Measurements from ENCODE around the gene MEOX2.

MEOX2 gene

DNA sequence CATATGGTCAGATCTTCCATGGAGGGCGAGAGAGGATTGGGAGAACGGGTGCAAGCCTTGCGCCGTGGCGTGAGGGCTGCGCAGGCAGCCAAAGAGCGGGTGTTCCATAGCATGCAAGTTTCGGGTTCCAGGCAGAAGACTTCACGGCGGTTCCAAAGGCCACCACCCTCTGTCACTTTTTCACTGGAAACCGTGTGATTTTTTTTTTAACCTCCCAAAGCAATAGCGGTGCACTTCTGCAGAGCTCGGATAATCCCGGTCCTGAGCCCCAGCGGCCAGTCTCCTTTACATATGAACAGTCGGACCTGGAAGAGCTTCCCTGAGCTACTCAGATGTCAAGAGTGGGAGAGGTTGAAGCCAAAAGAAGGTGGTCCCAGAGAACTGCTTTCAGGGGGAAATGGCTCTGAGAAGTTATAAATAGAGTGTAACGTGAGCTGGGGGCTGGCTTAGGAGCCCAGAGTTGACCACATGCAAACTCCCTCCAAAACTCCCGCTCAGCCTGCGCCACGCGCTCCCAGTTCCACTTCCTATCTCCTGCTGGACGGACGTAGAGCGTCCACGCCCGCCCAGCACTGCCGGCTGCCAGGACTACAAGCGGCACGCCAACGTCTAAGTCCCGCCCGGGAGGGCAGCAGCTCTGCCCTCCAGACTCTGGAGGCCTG, at the start of gene MEOX2:
MEOX2 (minus strand) TSS at position 389 of the 662 bp plus-strand sequence; CDS start at position 108, 281 bp downstream.
- peak; percentile 90 for DNase-seq

DNA sequence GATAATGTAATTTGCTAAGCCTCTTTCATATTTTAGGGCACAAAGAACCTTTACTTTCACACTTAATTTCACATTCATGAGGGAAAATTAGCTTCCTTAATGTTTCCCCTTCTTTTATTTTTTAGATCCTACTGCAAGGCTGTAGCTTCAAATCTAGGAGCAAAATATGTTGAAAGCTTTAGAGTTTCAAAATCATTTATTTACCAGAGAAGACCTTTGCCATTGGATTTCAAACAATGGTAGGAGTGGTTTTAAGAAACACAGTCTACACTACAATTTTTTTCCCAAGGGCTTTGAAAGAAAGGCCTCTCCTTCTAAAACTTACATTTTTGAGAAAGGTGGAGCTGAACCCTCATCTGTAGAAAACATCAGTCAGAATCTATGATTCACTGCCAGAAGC, 43.3 kb upstream of the MEOX2 start:
- DNase-seq, result no peak

DNA sequence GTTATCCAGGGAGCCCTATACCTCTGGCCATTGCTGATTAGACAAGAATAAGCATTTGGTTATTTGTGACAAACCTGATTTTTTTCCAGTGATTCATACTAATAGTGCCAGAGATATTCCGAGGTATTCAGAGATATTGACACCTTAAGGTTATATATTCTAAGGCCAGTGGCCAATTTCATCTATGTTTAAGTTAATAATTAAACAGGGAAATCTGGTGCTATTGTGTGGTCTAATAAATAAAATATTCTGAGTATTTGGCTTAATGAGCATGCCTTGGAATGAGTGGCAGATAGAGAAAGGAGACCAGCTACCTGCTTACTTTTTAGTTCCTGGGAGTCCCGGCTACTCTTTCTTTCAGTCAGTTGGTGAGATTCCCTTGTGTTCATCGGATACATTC, 38.6 kb upstream of the MEOX2 start:
- no peak for DNase-seq

DNA sequence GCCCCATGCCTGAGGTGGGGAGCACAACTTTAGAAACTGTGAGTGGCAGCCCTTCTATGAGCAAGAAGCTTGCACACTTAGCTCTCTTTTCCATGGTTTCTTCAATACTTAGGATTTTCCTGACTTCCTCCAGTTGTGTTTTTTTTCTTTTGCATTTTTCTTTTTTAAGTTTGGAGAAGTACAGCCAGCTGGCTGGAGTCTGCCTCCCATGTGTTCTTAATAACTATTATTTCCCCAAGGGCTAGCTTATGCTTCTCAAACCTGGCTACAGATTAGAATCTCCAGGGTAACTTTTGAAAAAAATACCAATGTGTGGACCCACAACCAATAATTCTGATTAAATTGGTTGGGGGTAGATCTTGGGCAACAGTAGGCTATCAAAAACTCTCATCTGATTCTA, 37.4 kb upstream of the MEOX2 start:
- no peak for DNase-seq

DNA sequence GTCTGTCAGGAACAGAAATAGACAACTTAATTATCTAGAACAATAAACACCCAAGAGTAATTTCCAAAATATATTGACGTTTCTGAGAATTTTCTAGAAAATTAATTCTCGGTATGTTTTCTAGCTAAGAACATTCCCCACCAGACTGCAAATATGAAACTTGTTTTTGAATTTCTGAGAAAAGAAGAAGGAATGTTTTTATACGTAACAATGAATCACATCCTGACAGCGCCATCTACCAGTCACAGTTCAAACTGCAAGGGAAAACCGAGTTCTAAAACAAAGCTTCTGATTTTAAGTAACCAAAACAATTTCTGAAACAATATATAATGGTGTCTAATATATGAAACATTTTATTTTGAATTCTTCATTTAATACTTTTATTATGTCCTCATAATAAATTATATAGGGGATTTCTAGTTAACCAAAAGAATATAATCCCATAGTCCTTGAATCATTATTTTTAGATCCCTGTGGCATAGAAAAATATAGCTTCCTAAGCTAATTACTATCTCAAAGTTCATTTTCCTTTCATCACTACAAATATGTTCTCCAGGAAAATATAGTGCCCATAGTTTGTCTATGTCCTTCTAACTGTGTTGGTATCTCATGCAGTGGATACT, 34.5 kb upstream of the MEOX2 start:
- no peak for DNase-seq

DNA sequence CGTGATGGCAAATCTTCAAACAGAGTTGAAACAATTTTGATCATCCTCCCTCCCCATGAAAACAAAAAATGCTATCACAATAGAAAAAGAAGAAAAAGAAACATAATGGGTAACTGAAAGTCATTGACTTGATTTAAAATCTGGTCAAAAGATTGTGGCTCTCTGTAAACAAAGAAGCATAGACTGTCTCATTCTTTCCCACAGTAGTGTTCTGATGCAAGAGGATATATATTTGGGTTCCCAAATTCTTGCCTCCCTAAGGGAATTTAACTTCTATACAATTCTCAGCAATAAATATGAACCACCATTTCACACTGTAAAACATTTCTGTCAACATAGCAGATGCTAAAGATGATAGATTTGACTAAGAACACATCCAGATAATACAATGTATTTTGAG, 32.8 kb upstream of the MEOX2 start:
- DNase-seq, result no peak

DNA sequence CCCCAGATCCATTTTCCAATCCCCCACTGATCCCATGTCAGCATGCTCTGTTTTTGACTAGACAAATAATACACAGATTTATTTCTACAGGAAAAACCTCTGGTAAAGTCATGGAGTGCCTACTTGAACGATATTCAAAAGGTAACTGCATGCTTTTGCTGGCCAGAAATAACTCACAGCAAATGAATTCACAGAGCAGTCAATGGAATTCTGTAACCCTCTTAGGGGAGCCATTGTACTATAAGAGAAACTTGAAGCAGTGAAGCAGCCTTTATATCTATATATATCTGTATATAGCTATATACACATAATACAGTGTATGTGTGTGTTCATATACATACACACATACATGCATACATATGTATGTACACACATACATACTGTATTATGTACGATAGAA, 29.0 kb upstream of the MEOX2 start:
- DNase-seq, result no peak

DNA sequence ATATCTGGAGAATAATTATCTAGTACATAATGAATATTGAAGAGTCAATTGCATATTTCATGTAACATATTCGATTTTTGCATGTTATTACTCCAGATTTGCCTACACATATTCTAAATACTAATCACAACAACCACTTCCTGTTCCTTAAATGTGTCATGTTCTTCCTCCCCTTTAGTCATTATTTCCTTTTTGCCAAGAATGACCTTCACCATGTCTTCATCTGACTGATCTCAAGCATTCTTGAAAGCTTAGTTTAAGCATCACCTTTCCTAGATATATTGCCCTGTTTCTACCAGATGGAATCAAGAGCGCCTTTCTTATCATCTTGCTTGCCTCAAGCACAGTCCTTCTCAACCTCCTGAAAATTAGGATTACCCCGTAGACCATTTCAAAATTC, 23.5 kb upstream of the MEOX2 start:
- DNase-seq, result no peak

DNA sequence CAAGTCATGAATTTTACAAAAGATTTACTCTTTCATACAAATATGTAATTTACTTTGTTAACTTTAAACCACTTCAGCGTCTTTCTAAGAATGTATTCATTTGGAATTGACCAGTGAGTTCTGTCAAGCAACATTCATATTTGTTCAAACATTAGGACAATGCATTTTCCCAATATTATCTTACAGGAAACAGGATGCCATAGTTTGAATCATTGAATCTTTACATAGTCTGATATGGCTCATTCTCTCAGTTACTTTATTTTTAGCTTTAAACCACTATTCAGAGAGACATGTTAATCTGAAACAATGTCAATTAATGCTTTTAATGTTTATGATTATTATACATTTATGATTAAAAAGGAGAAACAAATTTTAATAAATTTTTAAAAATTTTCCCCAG, 21.1 kb upstream of the MEOX2 start:
- DNase-seq, result no peak

DNA sequence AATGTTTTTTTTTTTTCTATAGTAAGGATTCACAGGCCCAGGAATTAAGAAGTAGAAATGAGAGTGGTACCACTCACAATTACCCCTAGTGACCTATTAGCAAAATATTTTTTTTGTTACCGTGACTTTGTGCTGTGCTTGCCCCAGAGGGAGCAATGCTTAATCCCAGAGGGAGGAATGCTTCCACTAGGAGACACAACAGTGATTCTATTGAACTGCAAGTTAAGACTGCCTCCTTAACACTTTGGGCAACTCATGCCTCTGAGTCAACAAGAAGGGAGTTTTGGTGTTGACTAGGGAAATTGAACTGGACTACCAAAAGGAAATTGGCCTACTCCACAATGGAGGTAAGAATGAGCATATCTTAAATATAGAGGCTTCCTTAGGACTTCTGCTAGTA, 17.2 kb upstream of the MEOX2 start:
- no peak for DNase-seq

DNA sequence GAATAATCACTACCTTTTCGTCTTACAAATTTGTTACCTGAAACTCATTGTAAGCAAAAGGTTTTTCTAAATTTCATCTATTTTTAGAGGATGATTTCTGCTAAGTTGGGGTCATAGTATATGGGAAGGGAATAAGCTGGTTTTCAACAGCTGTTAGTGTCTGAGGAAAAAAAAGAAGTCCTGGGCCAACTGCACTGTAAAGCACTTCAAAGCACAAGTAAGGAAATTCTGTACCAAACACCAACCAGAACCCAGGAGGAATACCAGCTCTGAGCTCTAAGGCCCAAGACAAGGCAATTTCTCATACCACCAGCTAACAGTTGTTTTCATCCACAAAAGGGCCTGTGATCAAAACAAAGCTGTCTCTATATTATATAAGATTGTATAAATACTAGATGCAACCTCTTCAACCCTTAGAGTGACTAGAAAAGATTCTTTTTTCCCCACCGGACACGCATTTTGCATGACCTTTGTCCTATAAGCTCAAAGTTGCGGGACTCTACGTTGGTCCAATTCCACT, 6.1 kb upstream of the MEOX2 start:
- DNase-seq, result no peak

DNA sequence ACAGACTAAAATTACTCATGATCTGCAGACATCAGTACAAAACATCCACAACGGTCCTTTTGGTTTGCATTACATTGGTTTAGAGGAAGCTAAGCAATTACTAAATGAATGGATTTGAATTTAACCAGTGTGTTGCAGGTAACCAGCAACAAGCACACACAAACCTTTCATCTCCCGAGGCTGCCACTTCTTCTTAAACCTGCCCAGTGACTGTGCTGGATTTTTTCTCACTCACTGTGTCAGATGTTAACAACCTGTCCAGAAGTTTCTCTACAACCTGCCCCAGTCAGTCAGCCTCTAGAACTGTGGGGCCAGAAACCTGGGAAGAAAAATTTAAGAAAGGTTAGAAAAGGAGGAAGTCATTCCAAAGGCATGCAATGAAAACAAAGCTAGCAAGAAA, 2.4 kb upstream of the MEOX2 start:
- DNase-seq, result no peak

DNA sequence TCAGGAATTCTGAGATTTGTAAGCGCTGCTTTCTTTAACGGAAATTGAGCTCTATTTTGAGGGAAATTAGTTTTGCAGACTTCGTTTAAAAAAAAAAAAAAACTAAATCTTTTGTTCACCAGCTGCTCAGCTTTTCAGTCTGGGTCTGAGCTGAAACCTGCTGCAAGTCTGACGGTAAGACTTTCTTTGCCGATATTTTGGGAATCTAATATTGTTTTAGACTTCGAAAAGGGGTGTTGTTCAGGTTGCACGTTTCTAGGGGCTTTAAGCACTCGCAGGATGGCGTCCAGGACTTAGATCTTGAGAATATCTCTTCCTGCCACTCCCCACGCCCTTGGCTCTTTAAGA, 1.8 kb upstream of the MEOX2 start:
- no peak for DNase-seq

DNA sequence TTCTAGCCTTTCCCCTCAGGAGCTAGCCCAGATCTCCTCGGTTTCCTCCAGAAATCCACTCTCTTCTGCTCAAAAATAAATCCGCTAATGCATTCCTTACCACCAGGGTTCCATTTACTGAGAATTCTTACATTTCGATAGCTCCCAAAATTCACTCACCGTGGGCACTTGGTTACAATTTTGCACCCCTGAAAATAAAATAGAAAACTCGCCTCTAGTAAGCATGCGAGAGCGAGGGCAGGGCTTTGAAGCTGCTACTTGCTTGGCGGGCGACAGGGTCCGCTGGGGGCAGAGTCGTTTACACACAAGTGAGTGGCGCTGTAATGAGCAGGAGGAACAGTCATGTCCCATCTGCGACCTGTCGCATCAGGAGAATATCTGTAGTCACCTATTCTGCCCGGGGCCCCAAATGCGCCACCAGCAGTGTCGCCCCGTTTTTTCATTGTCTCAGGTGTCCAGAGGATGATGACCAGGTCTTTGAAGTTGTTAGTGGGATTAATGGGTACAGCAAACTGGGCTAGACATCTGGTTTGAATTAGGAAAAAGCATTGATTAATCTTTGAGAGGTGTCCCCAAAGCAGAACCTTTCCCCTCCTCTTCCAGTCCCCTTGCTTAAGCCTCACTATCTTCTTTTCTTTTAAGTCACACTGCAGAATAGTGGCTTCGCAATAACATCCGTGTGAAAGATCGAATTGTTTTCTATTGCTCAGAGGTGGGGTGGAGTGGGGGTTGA, 1.2 kb upstream of the MEOX2 start:
- DNase-seq, result peak; percentile 66

DNA sequence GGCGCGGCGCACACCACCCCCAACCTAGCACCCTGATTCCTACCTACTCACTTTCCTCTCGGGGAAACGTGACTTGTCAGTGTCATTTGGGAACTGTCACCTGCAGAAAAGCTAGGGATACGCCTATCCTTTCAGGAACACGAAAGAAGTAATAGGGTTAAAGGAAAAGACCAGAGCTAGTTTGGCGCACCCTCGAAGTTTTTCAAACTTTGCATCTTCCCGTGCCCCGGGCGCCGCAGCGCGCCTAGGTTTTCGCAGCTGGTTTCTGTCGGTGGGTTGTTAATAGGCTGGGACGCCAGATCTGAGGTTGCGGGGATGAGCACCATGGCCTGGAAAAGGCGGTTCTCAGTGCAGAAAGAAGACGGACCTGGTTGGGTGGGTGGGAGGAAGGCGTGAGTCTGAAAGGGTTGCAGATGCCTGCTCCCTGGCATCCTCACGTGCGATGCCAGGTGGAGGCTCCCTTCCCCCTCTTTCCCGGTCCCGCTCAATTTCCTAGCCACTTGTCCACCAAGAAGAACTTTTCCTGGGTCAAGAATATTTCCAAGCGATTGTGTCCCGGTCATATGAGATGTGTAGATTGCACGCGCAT, 568 bp upstream of the MEOX2 start:
- DNase-seq, result no peak

DNA sequence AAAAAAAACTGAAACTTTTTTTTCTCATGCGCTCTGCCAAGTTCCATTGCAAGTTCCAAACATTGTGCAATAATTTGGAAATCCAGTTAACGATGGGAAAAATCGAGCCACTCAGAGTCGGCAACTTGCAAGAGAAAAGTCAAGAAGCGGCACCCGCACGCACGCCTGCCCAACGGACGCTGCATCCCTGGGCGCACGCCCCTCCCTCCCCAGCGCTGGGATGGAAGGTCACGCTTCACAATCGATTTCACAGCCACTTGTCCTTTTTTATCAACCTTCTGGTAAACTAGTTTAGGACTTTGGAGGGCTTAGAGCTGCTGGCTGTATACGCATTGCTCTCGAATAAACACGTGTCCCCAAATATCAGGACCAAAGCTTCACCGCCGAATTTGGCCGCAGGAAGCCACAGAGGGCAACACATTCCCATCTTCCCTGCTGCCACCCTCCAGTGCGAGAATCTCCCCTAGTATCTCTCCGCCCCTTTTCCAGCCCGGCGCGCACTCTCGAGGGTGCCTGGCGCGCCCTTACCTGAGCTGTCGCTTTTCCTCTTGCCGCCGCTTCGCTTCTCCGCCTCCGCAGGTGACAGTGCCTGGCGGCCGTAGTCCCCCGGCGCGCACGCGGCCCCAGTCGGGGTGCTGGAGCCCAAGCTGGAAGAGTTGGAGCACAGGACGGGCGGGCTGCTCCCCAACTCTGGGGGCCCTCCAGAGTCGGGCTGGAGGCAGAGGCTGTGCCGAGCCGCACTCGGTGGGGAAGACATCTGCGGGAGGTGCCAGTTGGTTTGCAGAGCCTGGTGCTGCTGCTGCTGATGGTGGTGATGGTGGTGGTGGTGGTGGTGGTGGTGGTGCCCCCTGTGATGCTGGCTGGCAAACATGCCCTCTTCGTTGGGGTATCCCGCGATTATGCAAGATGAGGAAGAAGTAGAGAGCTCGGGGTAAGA, 857 bp downstream of the MEOX2 start:
- no peak for DNase-seq

DNA sequence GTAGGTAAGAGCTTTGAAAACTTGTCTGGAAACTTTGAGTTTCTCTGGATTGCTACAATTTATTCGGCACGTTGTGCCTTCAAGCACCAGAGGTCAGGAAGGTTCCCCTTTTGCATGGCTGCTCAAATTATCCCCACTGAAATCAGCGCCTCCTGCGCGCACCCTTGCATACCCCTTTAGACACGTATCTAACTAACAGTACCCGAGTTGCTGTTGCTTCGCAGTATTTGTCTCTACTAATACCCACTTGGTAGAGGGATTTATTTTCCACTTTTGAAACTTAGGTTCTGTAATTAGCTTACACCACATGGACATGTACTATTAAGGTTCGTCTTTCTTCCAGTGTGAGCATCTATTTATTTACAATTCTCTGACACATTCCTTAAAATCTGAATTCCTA, 1.6 kb downstream of the MEOX2 start:
- no peak for DNase-seq

DNA sequence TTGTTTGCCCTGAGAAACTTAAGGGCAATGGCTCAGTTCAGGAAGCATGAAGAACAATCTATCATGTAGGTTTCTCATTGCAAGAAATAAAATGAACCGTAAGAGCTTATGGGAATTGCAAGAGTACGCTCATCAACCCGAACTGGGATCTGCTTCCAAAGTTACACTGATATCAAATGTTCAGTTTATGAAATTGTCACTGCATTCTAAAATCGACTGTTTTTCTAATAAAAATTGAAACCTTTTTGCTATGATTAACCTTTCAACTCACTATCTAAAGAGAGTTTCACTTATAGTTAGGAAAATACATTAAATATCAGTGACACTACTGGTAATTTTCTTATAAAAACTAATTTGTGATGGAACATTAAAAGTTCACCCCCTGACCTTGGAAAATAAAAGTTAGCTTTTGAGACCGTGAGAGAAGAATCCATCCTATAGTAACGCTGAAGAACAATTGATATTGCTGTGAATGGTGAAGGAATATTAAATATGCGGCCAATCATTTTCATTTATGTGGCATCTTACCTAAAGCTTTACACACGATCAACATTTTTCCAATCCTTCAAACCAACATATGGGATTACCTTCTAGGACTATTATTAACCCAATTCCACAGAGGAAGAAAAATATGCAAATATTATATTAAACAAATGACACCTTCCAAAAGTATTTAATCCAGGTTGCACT, 2.2 kb downstream of the MEOX2 start:
- DNase-seq, result no peak

DNA sequence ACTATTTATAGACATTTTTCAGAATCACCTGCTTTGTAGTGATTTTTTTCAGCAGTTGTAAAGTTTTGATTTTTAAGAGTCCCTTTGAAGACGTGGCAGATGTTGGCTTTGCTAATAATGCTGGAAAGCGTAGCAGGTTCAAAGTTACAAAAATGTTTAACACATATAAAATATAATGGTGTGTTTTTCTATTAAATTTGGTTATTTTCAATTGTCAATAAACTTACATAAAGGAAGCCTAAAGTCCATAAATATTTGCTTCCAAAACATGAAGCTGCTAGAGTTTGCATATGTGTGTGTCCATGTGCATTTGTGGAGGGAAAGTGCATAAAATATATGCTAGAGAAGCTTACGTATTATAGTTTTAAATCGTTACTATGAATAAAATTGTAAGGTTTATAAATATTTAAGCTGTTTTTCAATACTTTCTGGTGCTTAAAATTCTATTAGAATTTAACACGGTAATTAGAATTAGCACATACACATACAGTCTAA, 3.7 kb downstream of the MEOX2 start:
- no peak for DNase-seq

DNA sequence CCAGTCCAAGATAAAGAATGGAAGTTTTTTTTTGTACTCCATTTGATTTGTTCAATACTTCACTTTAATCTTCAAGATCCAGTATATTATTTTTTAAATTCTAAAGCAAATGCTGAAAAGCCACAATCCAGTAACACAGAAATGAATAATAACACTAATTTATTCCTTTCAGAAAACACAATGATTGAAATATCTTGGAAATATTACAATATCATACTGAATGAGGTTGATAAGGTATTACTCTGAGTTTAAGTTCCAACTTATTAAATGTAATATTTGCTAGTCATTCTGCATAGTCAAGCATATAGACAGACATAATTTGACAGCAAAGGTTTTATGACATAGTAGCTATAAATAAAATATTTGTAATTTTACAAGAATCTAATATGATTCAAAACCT, 4.4 kb downstream of the MEOX2 start:
- DNase-seq, result no peak

DNA sequence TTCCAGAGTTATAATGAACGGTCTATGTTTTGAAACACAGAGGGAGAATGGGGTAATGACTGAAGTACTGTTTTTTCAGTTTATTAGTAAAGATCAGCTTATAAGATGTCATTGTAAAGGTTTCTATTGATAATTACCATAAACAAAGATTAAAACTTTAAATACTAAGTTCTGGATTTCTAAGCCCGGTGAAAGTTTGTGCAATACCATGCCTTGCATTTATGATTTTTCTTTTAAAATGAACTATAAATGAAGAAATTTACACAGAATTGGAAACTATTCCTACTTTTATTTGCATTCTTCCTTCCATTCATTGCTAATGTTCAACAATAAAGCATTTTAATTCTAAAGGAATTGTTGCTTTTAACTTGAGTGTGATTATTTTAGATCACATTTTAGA, 4.9 kb downstream of the MEOX2 start:
- no peak for DNase-seq

DNA sequence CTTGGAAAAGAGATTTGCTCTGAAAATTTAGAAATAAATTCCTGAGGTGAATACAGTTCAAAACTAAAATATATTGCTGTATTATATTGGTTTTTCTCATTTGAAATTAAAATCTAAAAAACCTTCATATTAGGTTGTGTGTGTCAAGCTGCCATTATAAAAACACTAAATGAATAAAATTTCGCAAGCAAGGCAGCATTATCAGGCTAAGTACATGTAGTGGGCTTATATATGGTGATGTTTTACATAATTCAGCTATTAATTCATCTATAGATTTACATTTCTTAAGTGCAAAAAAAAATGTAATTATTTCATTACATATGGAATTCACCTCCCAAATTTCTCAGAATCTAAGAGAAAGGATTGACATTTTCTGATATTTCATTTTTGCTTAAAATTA, 5.3 kb downstream of the MEOX2 start:
- DNase-seq, result no peak
